Smooth muscle cell (in vitro differentiated cells): Measurements from ENCODE around the gene VCX. TPM values are rescaled to one million over a fixed set of nuclear protein-coding genes. Genes with fewer than 3 reads are reported as not detected.
"Not testable (repeated sequence)": the region's sequence is repeated elsewhere in the genome, so short reads cannot be mapped to it uniquely, and the experiment has no call there.

Source experiments
- DNase-seq: peaks from one replicate; lab custom pipeline; 2025; ENCODE audit not compliant: unreplicated experiment; lab: John Stamatoyannopoulos, UW
- H2AFZ ChIP-seq: fragments of 200-600 bp; sonication (generic); 2 replicates; pipeline ENCODE4 v1.6.0; 2016; ENCODE audit warnings: antibody characterized with exemption, low read depth, mild to moderate bottlenecking
- H3F3A ChIP-seq: fragments of 200-600 bp; sonication (generic); 2 replicates; pipeline ENCODE4 v1.6.0; 2017; ENCODE audit warnings: antibody characterized with exemption, low read depth
- H3K27ac ChIP-seq: fragments of 200-600 bp; sonication (generic); 2 replicates; pipeline ENCODE4 v1.5.1; 2016; ENCODE audit warnings: low read depth, mild to moderate bottlenecking
- H3K27me3 ChIP-seq: fragments of 200-600 bp; sonication (generic); 2 replicates; pipeline ENCODE4 v1.6.1; 2016; ENCODE audit warnings: low read depth, mild to moderate bottlenecking
- H3K36me3 ChIP-seq: fragments of 200-600 bp; sonication (generic); 2 replicates; pipeline ENCODE4 v1.5.1; 2016; ENCODE audit warnings: low read depth
- H3K4me1 ChIP-seq: fragments of 200-600 bp; sonication (generic); 2 replicates; pipeline ENCODE4 v1.5.1; 2016; ENCODE audit warnings: low read depth
- H3K4me2 ChIP-seq: fragments of 200-600 bp; sonication (generic); 2 replicates; pipeline ENCODE4 v1.6.0; 2016; ENCODE audit warnings: mild to moderate bottlenecking
- H3K4me3 ChIP-seq: fragments of 200-600 bp; sonication (generic); 2 replicates; pipeline ENCODE4 v1.5.1; 2016; ENCODE audit warnings: mild to moderate bottlenecking
- H3K79me2 ChIP-seq: fragments of 200-600 bp; sonication (generic); 2 replicates; pipeline ENCODE4 v1.6.0; 2016; ENCODE audit warnings: low read depth, mild to moderate bottlenecking
- H3K9ac ChIP-seq: fragments of 200-600 bp; sonication (generic); 2 replicates; pipeline ENCODE4 v1.6.0; 2016; ENCODE audit warnings: low read depth
- H3K9me3 ChIP-seq: fragments of 200-600 bp; sonication (generic); replicated peaks from 2 replicates; pipeline ENCODE4 v1.5.1; 2016; ENCODE audit warnings: low read depth
- H4K20me1 ChIP-seq: fragments of 200-600 bp; sonication (generic); 2 replicates; pipeline ENCODE4 v1.6.0; 2016; ENCODE audit warnings: low read depth
- CTCF ChIP-seq: fragments of 200-600 bp; sonication (generic); IDR thresholded peaks from 2 replicates; pipeline ENCODE4 v1.5.1; 2017; ENCODE audit warnings: borderline replicate concordance, mild to moderate bottlenecking, antibody characterized with exemption; ENCODE audit not compliant: insufficient read depth, poor library complexity, severe bottlenecking
- whole genome bisulfite sequencing: methylation state at CpG from one replicate; pipeline ENCODE4 v1.1.7; 2016; ENCODE audit warnings: low lambda C conversion rate; 5-methylcytosine and 5-hydroxymethylcytosine counted together
- polyA plus RNA-seq: library from polyadenylated mRNA; unstranded; fragments of >200 nt; fragmentation: Nextera tagmentation; extraction: Ambion mirVana; gene quantifications from 2 replicates; pipeline ENCODE4 v1.2.1, GENCODE V29; 2016
- total RNA-seq: library from RNA; depleted of rRNA; stranded (reverse); fragments of >200 nt; gene quantifications from 2 replicates; pipeline ENCODE4 v1.2.3, GENCODE V29; 2014

The VCX gene
- not detected in 2 replicates for total RNA-seq
- polyA plus RNA-seq, result 0.67 TPM in 1 of 2 replicates, not detected in the other

GRCh38 chrX:7842871-7843270, at the start of gene VCX:
Gene VCX, plus strand, starts transcription at chrX:7843171. Its CDS starts 33 bp downstream, at chrX:7843204.
- not testable (repeated sequence) for H4K20me1 ChIP-seq, H3F3A ChIP-seq, DNase-seq, H3K79me2 ChIP-seq, H3K4me3 ChIP-seq, H3K9ac ChIP-seq, H3K27ac ChIP-seq, H3K4me1 ChIP-seq, H3K9me3 ChIP-seq, H3K27me3 ChIP-seq, H2AFZ ChIP-seq, H3K4me2 ChIP-seq, H3K36me3 ChIP-seq
- WGBS, result 100% methylated on average over 1 of the region's 20 CpGs

- DNase-seq, result no peak
- no peaks in the 10 kb centered on the region for H4K20me1 ChIP-seq
- H3K79me2 ChIP-seq, result no peaks in the 10 kb centered on the region
- H3K27me3 ChIP-seq, result no peaks in the 10 kb centered on the region
- H2AFZ ChIP-seq, result no peak overlapping the region
- H3K9me3 ChIP-seq, result no peaks in the 10 kb centered on the region
- no peaks in the 10 kb centered on the region for H3K4me1 ChIP-seq
- no peaks in the 10 kb centered on the region for H3K36me3 ChIP-seq
- no peak overlapping the region for H3K4me3 ChIP-seq
- no peak for TF ChIP-seq CTCF
- no peak overlapping the region for H3K4me2 ChIP-seq
- no peaks in the 10 kb centered on the region for H3F3A ChIP-seq
- 97% methylated on average over 2 of the region's 2 CpGs for WGBS
- no peak overlapping the region for H3K27ac ChIP-seq
- H3K9ac ChIP-seq, result no peak overlapping the region
Measured at GRCh38 chrX:7798327-7798726, 44.6 kb upstream of the VCX start.

GRCh38 chrX:7801711-7802110, 41.3 kb upstream of the VCX start:
- H4K20me1 ChIP-seq, result no peaks in the 10 kb centered on the region
- no peak overlapping the region for H3K4me2 ChIP-seq
- no peak overlapping the region for H2AFZ ChIP-seq
- H3K27me3 ChIP-seq, result no peaks in the 10 kb centered on the region
- no peak overlapping the region for H3K9ac ChIP-seq
- no peak for TF ChIP-seq CTCF
- no peaks in the 10 kb centered on the region for H3K79me2 ChIP-seq
- no peaks in the 10 kb centered on the region for H3F3A ChIP-seq
- H3K27ac ChIP-seq, result no peak overlapping the region
- no peaks in the 10 kb centered on the region for H3K4me1 ChIP-seq
- no peaks in the 10 kb centered on the region for H3K9me3 ChIP-seq
- no peak overlapping the region for H3K4me3 ChIP-seq
- 88% methylated on average over 2 of the region's 2 CpGs for WGBS
- DNase-seq, result no peak
- H3K36me3 ChIP-seq, result no peaks in the 10 kb centered on the region

- no peaks in the 10 kb centered on the region for H3F3A ChIP-seq
- no peak overlapping the region for H2AFZ ChIP-seq
- WGBS, result 57% methylated on average over 2 of the region's 2 CpGs
- H4K20me1 ChIP-seq, result no peaks in the 10 kb centered on the region
- H3K4me2 ChIP-seq, result no peak overlapping the region
- no peaks in the 10 kb centered on the region for H3K27me3 ChIP-seq
- H3K27ac ChIP-seq, result no peak overlapping the region
- H3K4me3 ChIP-seq, result no peak overlapping the region
- no peak for TF ChIP-seq CTCF
- H3K9me3 ChIP-seq, result no peaks in the 10 kb centered on the region
- H3K36me3 ChIP-seq, result no peaks in the 10 kb centered on the region
- DNase-seq, result no peak
- no peaks in the 10 kb centered on the region for H3K4me1 ChIP-seq
- H3K9ac ChIP-seq, result no peak overlapping the region
- no peaks in the 10 kb centered on the region for H3K79me2 ChIP-seq
Measured at GRCh38 chrX:7815166-7815805, 27.7 kb upstream of the VCX start.
